ENCODE results near the gene PRDM16.

The PRDM16 gene

GRCh38 chr1:3128431-3129132, 59.6 kb downstream of the PRDM16 start:
- no peak for DNase-seq

GRCh38 chr1:3129133-3129490, 60.1 kb downstream of the PRDM16 start:
- DNase-seq, result no peak

- no peak for DNase-seq
Observed at GRCh38 chr1:3130268-3130667, 61.3 kb downstream of the PRDM16 start.

GRCh38 chr1:3132660-3133059, 63.7 kb downstream of the PRDM16 start:
- DNase-seq, result no peak

GRCh38 chr1:3133686-3134085, 64.7 kb downstream of the PRDM16 start:
- DNase-seq, result no peak

GRCh38 chr1:3134381-3135072, 65.5 kb downstream of the PRDM16 start:
- no peak for DNase-seq

GRCh38 chr1:3135073-3135702, 66.2 kb downstream of the PRDM16 start:
- no peak for DNase-seq

- no peak for DNase-seq
Observed at GRCh38 chr1:3135744-3136455, 66.9 kb downstream of the PRDM16 start.

GRCh38 chr1:3136532-3136931, 67.5 kb downstream of the PRDM16 start:
- no peak for DNase-seq

- DNase-seq, result no peak
Observed at GRCh38 chr1:3137111-3138100, 68.4 kb downstream of the PRDM16 start.

GRCh38 chr1:3138623-3139151, 69.7 kb downstream of the PRDM16 start:
- DNase-seq, result no peak

- no peak for DNase-seq
Observed at GRCh38 chr1:3139451-3139852, 70.4 kb downstream of the PRDM16 start.

- DNase-seq, result no peak
Observed at GRCh38 chr1:3139871-3140361, 70.9 kb downstream of the PRDM16 start.

GRCh38 chr1:3140437-3140836, 71.4 kb downstream of the PRDM16 start:
- no peak for DNase-seq

GRCh38 chr1:3141129-3141528, 72.1 kb downstream of the PRDM16 start:
- DNase-seq, result no peak

GRCh38 chr1:3141836-3142235, 72.8 kb downstream of the PRDM16 start:
- no peak for DNase-seq

GRCh38 chr1:3142236-3142635, 73.2 kb downstream of the PRDM16 start:
- no peak for DNase-seq

- DNase-seq, result no peak
Observed at GRCh38 chr1:3142751-3143150, 73.7 kb downstream of the PRDM16 start.

GRCh38 chr1:3145532-3146325, 76.7 kb downstream of the PRDM16 start:
- DNase-seq, result no peak

- DNase-seq, result no peak
Observed at GRCh38 chr1:3146458-3146857, 77.5 kb downstream of the PRDM16 start.

GRCh38 chr1:3146907-3147306, 77.9 kb downstream of the PRDM16 start:
- DNase-seq, result no peak

All from activated CD8-positive, alpha-beta memory T cell treated with anti-CD3 and anti-CD28 coated beads for 24 hours (primary cell).